ENCODE data around the gene PSME3. TPM values are rescaled to one million over a fixed set of nuclear protein-coding genes. Genes with fewer than 3 reads are reported as not detected.
"Not testable (repeated sequence)": the region's sequence is repeated elsewhere in the genome, so short reads cannot be mapped to it uniquely, and the experiment has no call there.

PSME3 gene
- total and polyA plus RNA-seq, 2 experiments from 2014 or later = 93.5 to 178 TPM

- Mint-ChIP-seq H3K27me3 (ENCODE audit: insufficient read depth, low read depth, poor library complexity) (peaks cover 10% of the 10 kb centered on the region), H3K4me1 (peaks cover 5% of the 10 kb centered on the region), H3K27ac (no peak overlapping the region), H3K36me3 (ENCODE audit: low read depth) (peaks cover 8% of the 10 kb centered on the region; the same call in 2 of the 3 replicates), H3K4me3 (no peak overlapping the region), H3K9me3 (peaks cover 24% of the 10 kb centered on the region)
- Histone ChIP-seq H3K9me2 (ENCODE audit: insufficient read depth) (no peaks in the 10 kb centered on the region), H3K4me2 (no peak overlapping the region), H3K27me3 (ENCODE audit: insufficient read depth) (0 out of 2 replicates have a peak, but pooled peaks cover 4% of the 10 kb centered on the region), H3K4me1 (ENCODE audit: insufficient read depth) (no peaks in the 10 kb centered on the region), H3F3A (replicated peaks; ENCODE audit: low read depth) (no peaks in the 10 kb centered on the region), H3K79me2 (replicated peaks; ENCODE audit: insufficient read depth) (no peaks in the 10 kb centered on the region), H3K27ac (ENCODE audit: low read depth) (no peak overlapping the region), H4K20me1 (replicated peaks; ENCODE audit: insufficient read depth) (no peaks in the 10 kb centered on the region), H3K4me3 (no peak overlapping the region), H3K36me3 (ENCODE audit: insufficient read depth) (no peaks in the 10 kb centered on the region; the same call in 1 of the 2 replicates), H2AFZ (no peak overlapping the region)
- ATAC-seq (no peak; the same call in 2 of the 3 replicates), DNase-seq (ENCODE audit: low spot score) (no peak)
- TF ChIP-seq, protein P1, sequence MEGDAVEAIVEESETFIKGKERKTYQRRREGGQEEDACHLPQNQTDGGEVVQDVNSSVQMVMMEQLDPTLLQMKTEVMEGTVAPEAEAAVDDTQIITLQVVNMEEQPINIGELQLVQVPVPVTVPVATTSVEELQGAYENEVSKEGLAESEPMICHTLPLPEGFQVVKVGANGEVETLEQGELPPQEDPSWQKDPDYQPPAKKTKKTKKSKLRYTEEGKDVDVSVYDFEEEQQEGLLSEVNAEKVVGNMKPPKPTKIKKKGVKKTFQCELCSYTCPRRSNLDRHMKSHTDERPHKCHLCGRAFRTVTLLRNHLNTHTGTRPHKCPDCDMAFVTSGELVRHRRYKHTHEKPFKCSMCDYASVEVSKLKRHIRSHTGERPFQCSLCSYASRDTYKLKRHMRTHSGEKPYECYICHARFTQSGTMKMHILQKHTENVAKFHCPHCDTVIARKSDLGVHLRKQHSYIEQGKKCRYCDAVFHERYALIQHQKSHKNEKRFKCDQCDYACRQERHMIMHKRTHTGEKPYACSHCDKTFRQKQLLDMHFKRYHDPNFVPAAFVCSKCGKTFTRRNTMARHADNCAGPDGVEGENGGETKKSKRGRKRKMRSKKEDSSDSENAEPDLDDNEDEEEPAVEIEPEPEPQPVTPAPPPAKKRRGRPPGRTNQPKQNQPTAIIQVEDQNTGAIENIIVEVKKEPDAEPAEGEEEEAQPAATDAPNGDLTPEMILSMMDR (conservative IDR thresholded peaks at IDR 0.05; ENCODE audit: low read depth in 2 of 2) = no peak
- TF ChIP-seq CREB1 (CRISPR knock-in tag; IDR thresholded peaks at IDR 0.05; ENCODE audit: low read depth) (no peak), EZH2phosphoT487 (IDR thresholded peaks at IDR 0.05; ENCODE audit: unreplicated experiment) (no peak), POLR2AphosphoS5 (IDR thresholded peaks at IDR 0.05; ENCODE audit: low read depth) (no peak), EZH2 (IDR thresholded peaks at IDR 0.05; ENCODE audit: low read depth, unreplicated experiment) (no peak), ZNF331 (CRISPR knock-in tag; IDR thresholded peaks at IDR 0.05; ENCODE audit: low read depth) (no peak)
Measured at GRCh38 chr17:42873315-42873714, 40.1 kb downstream of the PSME3 start.

DNA sequence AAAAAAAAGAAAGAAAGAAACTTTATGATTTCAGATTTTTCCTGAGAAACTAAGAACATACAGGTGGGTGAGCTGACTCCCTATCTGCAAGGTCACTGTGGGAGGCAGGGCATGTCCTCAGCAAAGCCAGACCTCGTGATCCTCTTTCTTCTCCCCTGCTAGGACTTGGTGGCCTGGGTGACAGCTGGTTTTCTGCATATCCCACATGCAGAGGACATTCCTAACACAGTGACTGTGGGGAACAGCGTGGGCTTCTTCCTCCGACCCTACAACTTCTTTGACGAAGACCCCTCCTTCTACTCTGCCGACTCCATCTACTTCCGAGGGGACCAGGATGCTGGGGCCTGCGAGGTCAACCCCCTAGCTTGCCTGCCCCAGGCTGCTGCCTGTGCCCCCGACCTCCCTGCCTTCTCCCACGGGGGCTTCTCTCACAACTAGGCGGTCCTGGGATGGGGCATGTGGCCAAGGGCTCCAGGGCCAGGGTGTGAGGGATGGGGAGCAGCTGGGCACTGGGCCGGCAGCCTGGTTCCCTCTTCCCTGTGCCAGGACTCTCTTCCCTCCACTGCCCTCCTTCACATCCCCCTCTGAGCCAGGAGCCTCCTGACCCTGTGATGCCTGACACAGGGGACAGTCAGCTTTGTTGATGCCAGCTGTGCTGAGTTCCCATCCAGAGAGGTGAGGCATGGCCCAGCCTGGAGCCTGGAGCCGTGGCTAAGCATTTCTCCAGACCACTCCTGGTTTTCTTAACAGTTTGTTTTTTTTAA, 40.9 kb downstream of the PSME3 start:
- Mint-ChIP-seq H3K9me3 (peaks cover 24% of the 10 kb centered on the region), H3K27me3 (ENCODE audit: insufficient read depth, low read depth, poor library complexity) (peaks cover 14% of the 10 kb centered on the region)
- H3K27ac ChIP-seq (ENCODE audit: low read depth); H3K27ac Mint-ChIP-seq; H3K27me3 ChIP-seq (ENCODE audit: insufficient read depth); H3K4me3 ChIP-seq; H3K4me1 Mint-ChIP-seq; DNase-seq (ENCODE audit: low spot score); H3F3A ChIP-seq (replicated peaks; ENCODE audit: low read depth); ATAC-seq; H3K4me3 Mint-ChIP-seq; H4K20me1 ChIP-seq (replicated peaks; ENCODE audit: insufficient read depth); H3K36me3 Mint-ChIP-seq (ENCODE audit: low read depth); H3K4me2 ChIP-seq; H3K36me3 ChIP-seq (ENCODE audit: insufficient read depth); H3K4me1 ChIP-seq (ENCODE audit: insufficient read depth); H3K79me2 ChIP-seq (replicated peaks; ENCODE audit: insufficient read depth); H2AFZ ChIP-seq; H3K9me2 ChIP-seq (ENCODE audit: insufficient read depth): not testable (repeated sequence)

DNA sequence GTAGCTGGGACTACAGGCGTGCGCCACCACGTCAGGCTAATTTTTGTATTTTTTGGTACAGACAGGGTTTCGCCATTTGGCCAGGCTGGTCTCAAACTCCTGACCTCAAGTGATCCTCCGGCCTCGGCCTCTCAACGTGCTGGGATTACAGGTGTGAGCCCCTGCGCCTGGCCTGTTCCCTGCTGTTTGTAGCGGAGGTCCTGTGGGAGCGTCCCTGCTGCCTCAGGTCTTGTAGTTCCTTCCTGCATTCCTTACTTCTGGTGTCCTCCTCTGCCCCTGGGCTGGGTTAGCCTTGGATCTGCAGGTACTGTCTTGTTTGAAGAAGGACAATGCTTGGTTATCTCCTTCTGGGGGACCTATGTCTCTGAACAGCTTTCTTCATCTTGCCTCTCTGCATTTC, 43.8 kb downstream of the PSME3 start:
- H3K27ac ChIP-seq (ENCODE audit: low read depth) = no peak overlapping the region
- H3K4me3 ChIP-seq = no peak overlapping the region
- H3K36me3 ChIP-seq (ENCODE audit: insufficient read depth) = no peaks in the 10 kb centered on the region; the same call in 1 of the 2 replicates
- no peaks in the 10 kb centered on the region for H3F3A ChIP-seq (replicated peaks; ENCODE audit: low read depth)
- no peak overlapping the region for H2AFZ ChIP-seq
- TF ChIP-seq EZH2 (IDR thresholded peaks at IDR 0.05; ENCODE audit: low read depth, unreplicated experiment) (no peak), NANOG (IDR thresholded peaks at IDR 0.05; ENCODE audit: borderline replicate concordance) (no peak), STAT1 (IDR thresholded peaks at IDR 0.05; ENCODE audit: unreplicated experiment) (no peak), EZH2phosphoT487 (IDR thresholded peaks at IDR 0.05; ENCODE audit: unreplicated experiment) (no peak), ZNF331 (CRISPR knock-in tag; IDR thresholded peaks at IDR 0.05; ENCODE audit: low read depth) (no peak), POLR2AphosphoS5 (IDR thresholded peaks at IDR 0.05; ENCODE audit: low read depth) (no peak), JUNB (IDR thresholded peaks at IDR 0.05; ENCODE audit: unreplicated experiment) (no peak), ZNF114 (CRISPR knock-in tag; IDR thresholded peaks at IDR 0.05) (no peak)
- TF ChIP-seq, protein P1 (conservative IDR thresholded peaks at IDR 0.05; ENCODE audit: low read depth in 2 of 2) = no peak
- TF ChIP-seq, protein P2, sequence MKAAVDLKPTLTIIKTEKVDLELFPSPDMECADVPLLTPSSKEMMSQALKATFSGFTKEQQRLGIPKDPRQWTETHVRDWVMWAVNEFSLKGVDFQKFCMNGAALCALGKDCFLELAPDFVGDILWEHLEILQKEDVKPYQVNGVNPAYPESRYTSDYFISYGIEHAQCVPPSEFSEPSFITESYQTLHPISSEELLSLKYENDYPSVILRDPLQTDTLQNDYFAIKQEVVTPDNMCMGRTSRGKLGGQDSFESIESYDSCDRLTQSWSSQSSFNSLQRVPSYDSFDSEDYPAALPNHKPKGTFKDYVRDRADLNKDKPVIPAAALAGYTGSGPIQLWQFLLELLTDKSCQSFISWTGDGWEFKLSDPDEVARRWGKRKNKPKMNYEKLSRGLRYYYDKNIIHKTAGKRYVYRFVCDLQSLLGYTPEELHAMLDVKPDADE (IDR thresholded peaks at IDR 0.05) = no peak
- ATAC-seq (no peak), DNase-seq (ENCODE audit: low spot score) (no peak)
- Mint-ChIP-seq H3K27me3 (ENCODE audit: insufficient read depth, low read depth, poor library complexity) (peaks cover 16% of the 10 kb centered on the region), H3K4me3 (no peak overlapping the region), H3K9me3 (no peaks in the 10 kb centered on the region; the same call in 2 of the 3 replicates), H3K36me3 (ENCODE audit: low read depth) (no peaks in the 10 kb centered on the region), H3K4me1 (peaks cover 14% of the 10 kb centered on the region), H3K27ac (no peak overlapping the region)
- no peaks in the 10 kb centered on the region for H3K79me2 ChIP-seq (replicated peaks; ENCODE audit: insufficient read depth)
- H3K27me3 ChIP-seq (ENCODE audit: insufficient read depth) = peaks cover 7% of the 10 kb centered on the region; the same call in 1 of the 2 replicates
- no peaks in the 10 kb centered on the region for H4K20me1 ChIP-seq (replicated peaks; ENCODE audit: insufficient read depth)
- no peak overlapping the region for H3K4me2 ChIP-seq
- H3K4me1 ChIP-seq (ENCODE audit: insufficient read depth) = peaks cover 5% of the 10 kb centered on the region; the same call in 1 of the 2 replicates
- no peaks in the 10 kb centered on the region for H3K9me2 ChIP-seq (ENCODE audit: insufficient read depth)

Measured in GM23338 (cell line).